ENCODE results near the gene PIK3R5. TPM values are rescaled to one million over a fixed set of nuclear protein-coding genes. Genes with fewer than 3 reads are reported as not detected.

The PIK3R5 gene
- total and polyA plus RNA-seq, 12 donors: 1.2 to 51.7 (median 17.2) TPM

DNA sequence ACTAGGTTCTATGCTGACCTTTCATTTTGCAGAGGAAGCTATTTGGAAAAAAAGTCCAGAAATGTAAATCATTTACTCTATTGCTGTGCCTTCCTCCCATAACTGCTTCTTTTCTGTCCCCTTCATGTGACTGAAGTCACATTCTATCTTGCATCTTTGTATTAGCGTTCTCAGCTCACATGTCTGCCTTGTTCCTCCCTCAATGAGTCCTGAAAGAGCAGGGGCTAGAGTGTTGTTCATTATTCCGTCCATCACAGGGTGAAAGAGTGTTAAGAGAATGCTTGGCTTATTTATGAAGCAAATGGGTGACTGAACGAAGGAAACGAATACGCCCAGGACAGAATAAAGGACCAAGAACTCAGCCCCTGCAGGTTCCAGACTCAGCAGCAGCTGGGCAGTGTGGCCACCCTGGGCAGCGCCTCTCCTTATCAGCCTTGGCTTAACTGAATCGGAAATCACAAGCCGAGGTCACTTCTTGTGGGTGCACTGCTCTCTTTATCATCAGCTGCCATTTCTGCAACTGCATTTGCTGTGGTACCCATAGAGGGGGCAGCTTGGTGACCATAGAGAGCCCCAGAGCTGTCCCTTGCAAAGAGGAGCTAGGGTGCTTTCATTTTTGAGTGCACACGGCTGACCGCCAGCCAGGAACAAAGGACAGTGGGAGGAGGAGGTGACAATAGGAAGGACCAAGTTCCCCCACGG is 96.2 kb downstream of the PIK3R5 start:
- WGBS, 4 donors: 45 to 67% (median 62%) methylated on average over 9 to 11 of the region's 11 CpGs
- intact Hi-C loops (cut with DNase I): no loop called here
- Histone ChIP-seq H3K27me3 (no peaks in the 10 kb centered on the region), H3K27ac (no peak overlapping the region), H3K9me3 (replicated peaks in 1 of 3) (no peaks in the 10 kb centered on the region), H3K4me3 (no peak overlapping the region), H3K4me1 (replicated peaks in 1 of 2) (no peaks in the 10 kb centered on the region), H3K36me3 (replicated peaks in 1 of 2) (no peaks in the 10 kb centered on the region)
- no peak for TF ChIP-seq POLR2A (IDR thresholded peaks at IDR 0.05)
- TF ChIP-seq, protein P1, sequence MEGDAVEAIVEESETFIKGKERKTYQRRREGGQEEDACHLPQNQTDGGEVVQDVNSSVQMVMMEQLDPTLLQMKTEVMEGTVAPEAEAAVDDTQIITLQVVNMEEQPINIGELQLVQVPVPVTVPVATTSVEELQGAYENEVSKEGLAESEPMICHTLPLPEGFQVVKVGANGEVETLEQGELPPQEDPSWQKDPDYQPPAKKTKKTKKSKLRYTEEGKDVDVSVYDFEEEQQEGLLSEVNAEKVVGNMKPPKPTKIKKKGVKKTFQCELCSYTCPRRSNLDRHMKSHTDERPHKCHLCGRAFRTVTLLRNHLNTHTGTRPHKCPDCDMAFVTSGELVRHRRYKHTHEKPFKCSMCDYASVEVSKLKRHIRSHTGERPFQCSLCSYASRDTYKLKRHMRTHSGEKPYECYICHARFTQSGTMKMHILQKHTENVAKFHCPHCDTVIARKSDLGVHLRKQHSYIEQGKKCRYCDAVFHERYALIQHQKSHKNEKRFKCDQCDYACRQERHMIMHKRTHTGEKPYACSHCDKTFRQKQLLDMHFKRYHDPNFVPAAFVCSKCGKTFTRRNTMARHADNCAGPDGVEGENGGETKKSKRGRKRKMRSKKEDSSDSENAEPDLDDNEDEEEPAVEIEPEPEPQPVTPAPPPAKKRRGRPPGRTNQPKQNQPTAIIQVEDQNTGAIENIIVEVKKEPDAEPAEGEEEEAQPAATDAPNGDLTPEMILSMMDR (IDR thresholded peaks at IDR 0.05): no peak
- DNase-seq: peak in 1 of 7 donors; percentile 8

DNA sequence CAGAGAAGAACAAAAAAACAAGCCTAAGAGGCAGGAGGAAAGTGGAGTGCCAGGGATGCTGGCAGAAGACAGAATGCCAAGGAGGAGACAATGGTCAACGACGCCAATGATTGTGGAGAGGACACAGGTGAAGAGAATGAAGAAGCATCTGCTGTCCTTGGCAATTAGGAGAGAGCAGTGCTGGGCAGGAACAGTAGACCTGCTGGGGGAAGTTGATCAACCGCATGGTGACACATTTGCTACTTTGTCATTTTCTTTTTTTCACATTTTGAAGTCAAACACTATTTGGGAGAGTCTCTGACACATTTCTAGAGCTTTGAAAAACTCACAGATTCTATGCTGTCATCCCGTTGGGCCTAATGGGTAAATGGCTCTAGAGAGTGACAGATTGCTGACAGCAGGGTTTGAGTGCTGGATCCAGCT is 97.0 kb downstream of the PIK3R5 start:
- no peak overlapping the region for H3K27ac ChIP-seq
- no peak for TF ChIP-seq POLR2A (IDR thresholded peaks at IDR 0.05)
- no peaks in the 10 kb centered on the region for H3K9me3 ChIP-seq (replicated peaks in 1 of 3)
- H3K27me3 ChIP-seq: no peaks in the 10 kb centered on the region
- H3K4me3 ChIP-seq: no peak overlapping the region
- 77 to 81% (median 79%) methylated on average over 4 of the region's 4 CpGs for whole genome bisulfite sequencing, 4 donors
- H3K4me1 ChIP-seq (replicated peaks in 1 of 2): no peaks in the 10 kb centered on the region
- DNase-seq: peak in 1 of 7 donors; percentile 1
- intact Hi-C loops (cut with DNase I): no loop called here
- H3K36me3 ChIP-seq (replicated peaks in 1 of 2): no peaks in the 10 kb centered on the region

DNA sequence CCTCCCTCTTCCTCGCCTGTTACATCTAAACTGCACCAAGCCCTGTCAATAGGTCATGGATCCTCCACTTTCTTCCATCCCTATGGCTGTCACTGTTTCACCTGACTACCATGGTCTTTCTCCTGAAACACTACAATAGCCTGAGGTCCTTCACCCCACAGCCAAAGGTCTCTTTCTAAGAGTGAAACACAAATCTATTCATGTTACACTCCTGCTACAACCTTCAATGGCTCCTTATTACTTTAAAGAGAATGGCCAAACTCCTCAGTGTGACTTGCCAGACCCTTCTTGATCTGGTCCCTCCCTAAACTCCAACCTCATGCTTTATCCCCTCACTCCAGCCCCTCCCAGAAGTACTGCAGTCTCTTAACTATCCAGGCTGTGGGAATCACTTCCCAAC is 97.4 kb downstream of the PIK3R5 start:
- Histone ChIP-seq H3K27me3 (no peaks in the 10 kb centered on the region), H3K36me3 (replicated peaks in 1 of 2) (no peaks in the 10 kb centered on the region), H3K9me3 (replicated peaks in 1 of 3) (no peaks in the 10 kb centered on the region), H3K4me3 (no peak overlapping the region), H3K27ac (no peak overlapping the region), H3K4me1 (replicated peaks in 1 of 2) (no peaks in the 10 kb centered on the region)
- 78 to 100% (median 88%) methylated on average over 1 of the region's 1 CpG for WGBS, 4 donors
- intact Hi-C loops (cut with DNase I): no loop called here
- TF ChIP-seq POLR2A (IDR thresholded peaks at IDR 0.05): no peak
- TF ChIP-seq, protein P1 (IDR thresholded peaks at IDR 0.05): no peak
- DNase-seq: no peak

DNA sequence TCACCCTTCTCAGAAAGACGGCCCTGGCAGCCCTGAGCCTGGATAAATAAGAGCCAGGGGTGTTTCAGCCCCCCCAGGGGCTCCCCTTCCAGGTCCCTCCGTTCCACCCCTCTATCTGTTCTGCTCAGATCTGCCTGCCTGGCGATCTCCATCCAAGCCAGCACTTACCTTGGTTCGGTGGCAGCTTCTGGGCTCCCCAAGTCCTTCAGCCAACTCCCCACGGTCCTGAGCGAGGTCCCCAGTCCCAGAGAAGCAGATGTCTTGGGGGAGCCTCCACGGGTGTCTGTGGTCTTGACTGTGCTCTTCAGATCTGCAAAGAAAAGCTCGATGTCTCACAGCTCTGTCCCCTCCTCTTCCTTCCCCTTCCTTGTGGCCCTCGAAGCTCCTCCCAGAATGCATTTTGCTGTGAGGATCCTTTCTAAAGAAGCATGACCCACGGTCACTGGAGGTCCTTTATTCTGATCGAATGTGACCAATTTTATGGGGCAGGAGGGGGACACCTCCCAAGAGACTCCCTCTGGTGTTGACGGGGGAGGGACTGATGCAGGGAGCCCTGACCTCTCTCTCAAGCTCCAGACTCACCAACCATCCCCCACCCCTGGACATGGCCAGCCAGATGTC is 98.0 kb downstream of the PIK3R5 start, which contains the start of gene PIK3R6:
Gene PIK3R6 (minus strand): TSS at position 314 of the 621 bp plus-strand sequence. CDS start 17,880 bp downstream, outside the sequence.
- no peaks in the 10 kb centered on the region for H3K9me3 ChIP-seq (replicated peaks in 1 of 3)
- no peak within 1 kb of the TSS for H3K27ac ChIP-seq
- TF ChIP-seq, protein P1 (IDR thresholded peaks at IDR 0.05): no peak
- no peak for TF ChIP-seq POLR2A (IDR thresholded peaks at IDR 0.05)
- peak within 1 kb of the TSS in 1 of 4 donors; percentile 23 for H3K4me3 ChIP-seq
- 46 to 57% (median 56%) methylated on average over 8 to 12 of the region's 12 CpGs for WGBS, 4 donors
- no peaks in the 10 kb centered on the region for H3K27me3 ChIP-seq
- no peaks in the 10 kb centered on the region for H3K36me3 ChIP-seq (replicated peaks in 1 of 2)
- intact Hi-C loops (cut with DNase I): no loop called here
- DNase-seq: peak in 1 of 7 donors; percentile 5
- no peaks in the 10 kb centered on the region for H3K4me1 ChIP-seq (replicated peaks in 1 of 2)

Data from adrenal gland (tissue), 12 donors.